Measurements from ENCODE around the gene ABHD6. TPM values are rescaled to one million over a fixed set of nuclear protein-coding genes. Genes with fewer than 3 reads are reported as not detected.

The ABHD6 gene
- total and polyA plus RNA-seq, 9 of the 15 experiments (the other 6 are each of a cell fraction or from before 2014, with no cell fraction given): 0.53 to 3.6 (median 2.5) TPM

DNA sequence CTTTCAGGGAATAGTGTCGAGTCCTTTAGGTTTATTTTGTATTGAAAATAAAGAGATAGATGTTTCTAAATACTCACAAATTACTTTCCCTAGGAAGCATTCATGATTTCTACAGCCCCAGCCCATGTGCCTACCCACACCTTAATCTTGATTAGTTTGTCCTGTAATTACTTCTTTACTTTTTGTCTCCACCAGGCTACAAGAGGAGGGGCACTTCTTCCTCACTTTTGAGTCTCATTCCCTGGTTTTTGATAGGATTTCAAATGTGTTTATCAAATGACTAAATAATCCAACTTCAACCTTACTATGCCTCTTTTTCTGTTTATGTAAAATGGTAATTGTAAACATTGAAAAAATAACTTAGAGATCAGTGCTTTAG lies 96.9 kb downstream of the ABHD6 start:
- intact Hi-C loops (cut with micrococcal nuclease) (no loop called here), in situ Hi-C loops (cut with MboI) (no loop called here)
- peak overlapping the region in 1 of 2 experiments; percentile 63; a peak in 2 of 4 replicates for H3K9ac ChIP-seq (ENCODE audit: insufficient read depth in 1 of 2, low read depth in 2 of 2, low read length in 2 of 2)
- H3K79me2 ChIP-seq (ENCODE audit: control insufficient read depth, insufficient read depth, low read length): peaks cover 28% of the 10 kb centered on the region
- H3K9me3 ChIP-seq (replicated peaks; ENCODE audit: control insufficient read depth, insufficient read depth, low read depth, low read length): no peaks in the 10 kb centered on the region
- H3K4me2 ChIP-seq (ENCODE audit: insufficient read depth, low read length): peak overlapping the region; percentile 90
- H4K20me1 ChIP-seq (replicated peaks; ENCODE audit: control insufficient read depth, insufficient read depth, low read length): no peaks in the 10 kb centered on the region
- peak overlapping the region; percentile 71 for H2AFZ ChIP-seq (ENCODE audit: low read depth, low read length)
- no peaks in the 10 kb centered on the region for H3K36me3 ChIP-seq (ENCODE audit: control insufficient read depth, insufficient read depth, low read length)
- ATAC-seq (peak; percentile 50), FAIRE-seq (peak; percentile 19), DNase-seq (ENCODE audit: extremely low read depth in 1 of 4, low spot score in 3 of 4) (peak in 1 of 4 experiments; percentile 17)
- H3K4me3 ChIP-seq: peak overlapping the region; percentile 72; the same call in 1 of the 2 replicates
- no peaks in the 10 kb centered on the region for H3K9me1 ChIP-seq (ENCODE audit: control insufficient read depth, insufficient read depth, low read length)
- peaks cover 15 to 16% of the 10 kb centered on the region in 2 experiments; a peak in 4 of 5 replicates for H3K4me1 ChIP-seq (replicated peaks in 1 of 2; ENCODE audit: control insufficient read depth in 2 of 2, insufficient read depth in 2 of 2, low read length in 2 of 2)
- TF ChIP-seq HDAC6 (IDR thresholded peaks at IDR 0.05; ENCODE audit: low read depth, low read length) (no peak), SRSF1 (IDR thresholded peaks at IDR 0.05; ENCODE audit: low read depth, low read length) (no peak)
- TF ChIP-seq, protein P1, sequence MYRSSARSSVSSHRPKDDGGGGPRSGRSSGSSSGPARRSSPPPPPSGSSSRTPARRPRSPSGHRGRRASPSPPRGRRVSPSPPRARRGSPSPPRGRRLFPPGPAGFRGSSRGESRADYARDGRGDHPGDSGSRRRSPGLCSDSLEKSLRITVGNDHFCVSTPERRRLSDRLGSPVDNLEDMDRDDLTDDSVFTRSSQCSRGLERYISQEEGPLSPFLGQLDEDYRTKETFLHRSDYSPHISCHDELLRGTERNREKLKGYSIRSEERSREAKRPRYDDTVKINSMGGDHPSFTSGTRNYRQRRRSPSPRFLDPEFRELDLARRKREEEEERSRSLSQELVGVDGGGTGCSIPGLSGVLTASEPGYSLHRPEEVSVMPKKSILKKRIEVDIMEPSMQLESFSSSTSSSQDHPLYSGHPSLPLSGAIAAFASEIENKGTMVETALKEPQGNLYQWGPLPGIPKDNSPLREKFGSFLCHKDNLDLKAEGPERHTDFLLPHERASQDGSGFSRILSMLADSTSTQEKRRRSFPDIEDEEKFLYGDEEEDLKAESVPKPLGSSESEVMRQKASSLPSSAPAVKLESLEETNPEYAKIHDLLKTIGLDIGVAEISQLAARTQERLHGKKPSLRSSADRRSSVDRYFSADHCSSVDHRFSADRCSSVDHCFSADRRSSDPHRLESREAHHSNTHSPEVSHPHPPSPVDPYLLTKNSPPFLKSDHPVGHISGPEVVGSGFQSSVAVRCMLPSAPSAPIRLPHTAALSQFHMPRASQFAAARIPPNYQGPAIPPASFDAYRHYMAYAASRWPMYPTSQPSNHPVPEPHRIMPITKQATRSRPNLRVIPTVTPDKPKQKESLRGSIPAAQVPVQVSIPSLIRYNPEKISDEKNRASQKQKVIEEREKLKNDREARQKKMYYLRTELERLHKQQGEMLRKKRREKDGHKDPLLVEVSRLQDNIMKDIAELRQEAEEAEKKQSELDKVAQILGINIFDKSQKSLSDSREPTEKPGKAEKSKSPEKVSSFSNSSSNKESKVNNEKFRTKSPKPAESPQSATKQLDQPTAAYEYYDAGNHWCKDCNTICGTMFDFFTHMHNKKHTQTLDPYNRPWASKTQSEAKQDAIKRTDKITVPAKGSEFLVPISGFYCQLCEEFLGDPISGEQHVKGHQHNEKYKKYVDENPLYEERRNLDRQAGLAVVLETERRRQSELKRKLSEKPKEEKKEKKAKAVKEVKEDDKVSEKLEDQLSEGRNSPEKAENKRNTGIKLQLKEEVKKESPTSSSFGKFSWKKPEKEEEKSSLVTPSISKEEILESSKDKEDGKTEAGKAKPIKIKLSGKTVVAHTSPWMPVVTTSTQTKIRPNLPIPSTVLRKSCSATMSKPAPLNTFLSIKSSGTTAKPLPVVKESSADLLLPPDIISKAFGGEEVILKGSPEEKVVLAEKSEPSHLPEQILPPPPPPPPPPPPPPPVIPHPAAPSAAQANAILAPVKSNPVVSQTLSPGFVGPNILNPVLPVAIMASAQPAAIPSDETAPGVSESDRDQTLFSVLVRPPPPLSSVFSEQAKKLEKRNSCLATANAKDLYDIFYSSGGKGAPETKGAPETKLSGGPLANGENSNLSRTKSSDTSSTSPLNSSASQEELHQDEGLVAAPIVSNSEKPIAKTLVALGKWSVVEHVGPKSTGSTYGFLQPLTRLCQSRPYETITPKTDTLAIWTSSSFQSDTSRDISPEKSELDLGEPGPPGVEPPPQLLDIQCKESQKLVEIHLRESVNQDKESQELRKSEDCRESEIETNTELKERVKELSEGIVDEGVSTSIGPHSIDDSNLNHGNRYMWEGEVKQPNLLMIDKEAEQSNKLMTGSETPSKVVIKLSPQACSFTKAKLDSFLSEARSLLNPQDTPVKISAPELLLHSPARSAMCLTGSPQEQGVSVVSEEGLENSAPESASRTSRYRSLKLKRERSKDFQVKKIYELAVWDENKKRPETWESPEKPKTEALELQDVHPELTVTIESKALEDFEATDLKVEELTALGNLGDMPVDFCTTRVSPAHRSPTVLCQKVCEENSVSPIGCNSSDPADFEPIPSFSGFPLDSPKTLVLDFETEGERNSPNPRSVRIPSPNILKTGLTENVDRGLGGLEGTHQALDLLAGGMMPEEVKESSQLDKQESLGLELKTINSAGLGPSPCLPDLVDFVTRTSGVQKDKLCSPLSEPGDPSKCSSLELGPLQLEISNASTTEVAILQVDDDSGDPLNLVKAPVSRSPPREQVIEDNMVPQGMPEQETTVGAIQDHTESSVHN (IDR thresholded peaks at IDR 0.05; ENCODE audit: borderline replicate concordance in 1 of 2, low read depth in 1 of 2): 0 out of 4 replicates have a peak, but pooled peaks of 1 of the 2 experiments have one; percentile 44
- no peaks in the 10 kb centered on the region for H3K27me3 ChIP-seq (ENCODE audit: control insufficient read depth in 2 of 2, insufficient read depth in 2 of 2, low read length in 2 of 2)
- H3K27ac ChIP-seq (ENCODE audit: extremely low read depth, low read depth, low read length): peak overlapping the region; percentile 64
- POLR2A ChIA-PET: no interaction called here
- BruUV-seq (replicated peaks): no TSS peak
- CTCF ChIA-PET (ENCODE audit: low intra/inter-chr PET ratio): no interaction called here
- 9% methylated on average over 1 of the region's 1 CpG for WGBS (ENCODE audit: insufficient coverage, low coverage, missing lambda C conversion rate)

Measured in K562 (cell line).